Bronchial epithelial cell (primary cell): ENCODE measurements around the gene ANKRD10. TPM values are rescaled to one million over a fixed set of nuclear protein-coding genes. Genes with fewer than 3 reads are reported as not detected.

Experiments used
- DNase-seq: peaks from one replicate; pipeline ENCODE4 v3.0.0-alpha.2; 2010; ENCODE audit warnings: low read depth
- FAIRE-seq: peaks from 2 replicates; lab custom pipeline; 2011; peaks lifted over from hg19 to GRCh38; lab: Jason Lieb, UNC
- H3K27me3 ChIP-seq: 2 replicates; pipeline ENCODE4 v1.5.1; 2011; ENCODE audit warnings: low read length; ENCODE audit not compliant: control insufficient read depth, insufficient read depth
- H3K36me3 ChIP-seq: 2 replicates; pipeline ENCODE4 v1.5.1; 2011; ENCODE audit warnings: low read length; ENCODE audit not compliant: control insufficient read depth, insufficient read depth
- H3K4me3 ChIP-seq: 2 replicates; pipeline ENCODE4 v1.5.1; 2011; ENCODE audit warnings: mild to moderate bottlenecking, low read depth, low read length, control low read depth
- CTCF ChIP-seq: IDR thresholded peaks from 2 replicates; pipeline ENCODE4 v1.5.1; 2011; ENCODE audit warnings: mild to moderate bottlenecking, moderate library complexity, low read length, control low read depth, inconsistent platforms; ENCODE audit not compliant: insufficient read depth, severe bottlenecking
- total RNA-seq: library from RNA; depleted of rRNA; stranded (reverse); fragments of >200 nt; gene quantifications from 2 replicates; pipeline ENCODE4 v1.2.1, GENCODE V29; 2014

Gene ANKRD10
- total RNA-seq, 1 donor from 2014 or later = 26.9 TPM

- Histone ChIP-seq H3K36me3 (no peaks in the 10 kb centered on the region), H3K4me3 (no peak overlapping the region), H3K27me3 (no peaks in the 10 kb centered on the region)
- FAIRE-seq (no peak), DNase-seq (no peak)
- no peak for TF ChIP-seq CTCF
Observed at GRCh38 chr13:110883542-110883941, 31.3 kb downstream of the ANKRD10 start.

- no peak overlapping the region for H3K4me3 ChIP-seq
- no peaks in the 10 kb centered on the region for H3K27me3 ChIP-seq
- H3K36me3 ChIP-seq = no peaks in the 10 kb centered on the region
- DNase-seq (no peak), FAIRE-seq (no peak)
- no peak for TF ChIP-seq CTCF
Observed at GRCh38 chr13:110882972-110883371, 31.9 kb downstream of the ANKRD10 start.

GRCh38 chr13:110881839-110882627, 32.8 kb downstream of the ANKRD10 start:
- FAIRE-seq = no peak
- DNase-seq = no peak
- no peak for TF ChIP-seq CTCF
- Histone ChIP-seq H3K4me3 (no peak overlapping the region), H3K36me3 (no peaks in the 10 kb centered on the region), H3K27me3 (no peaks in the 10 kb centered on the region)

GRCh38 chr13:110880627-110881026, 34.2 kb downstream of the ANKRD10 start:
- no peaks in the 10 kb centered on the region for H3K36me3 ChIP-seq
- no peak for TF ChIP-seq CTCF
- no peak for FAIRE-seq
- DNase-seq = no peak
- no peaks in the 10 kb centered on the region for H3K27me3 ChIP-seq
- no peak overlapping the region for H3K4me3 ChIP-seq

GRCh38 chr13:110879482-110879881, 35.4 kb downstream of the ANKRD10 start:
- peak; percentile 62 for FAIRE-seq
- no peaks in the 10 kb centered on the region for H3K36me3 ChIP-seq
- H3K27me3 ChIP-seq = no peaks in the 10 kb centered on the region
- no peak overlapping the region for H3K4me3 ChIP-seq
- no peak for TF ChIP-seq CTCF
- DNase-seq = no peak
